MM.1S (cell line): ENCODE data around the gene TRIM71.

ENCODE experiments used
- EZH2 ChIP-seq: fragments of 300-600 bp; sonication (generic); optimal IDR thresholded peaks from 2 replicates; pipeline ENCODE3; 2017; ENCODE audit warnings: low read depth, mild to moderate bottlenecking, antibody characterized with exemption, low read length, mixed read lengths
- TF ChIP-seq, protein P1 (sequence below): fragments of 300-600 bp; sonication (generic); IDR thresholded peaks from 2 replicates; pipeline ENCODE4 v1.5.1; 2016; ENCODE audit warnings: antibody characterized with exemption, low read length, mixed read lengths

DNA sequence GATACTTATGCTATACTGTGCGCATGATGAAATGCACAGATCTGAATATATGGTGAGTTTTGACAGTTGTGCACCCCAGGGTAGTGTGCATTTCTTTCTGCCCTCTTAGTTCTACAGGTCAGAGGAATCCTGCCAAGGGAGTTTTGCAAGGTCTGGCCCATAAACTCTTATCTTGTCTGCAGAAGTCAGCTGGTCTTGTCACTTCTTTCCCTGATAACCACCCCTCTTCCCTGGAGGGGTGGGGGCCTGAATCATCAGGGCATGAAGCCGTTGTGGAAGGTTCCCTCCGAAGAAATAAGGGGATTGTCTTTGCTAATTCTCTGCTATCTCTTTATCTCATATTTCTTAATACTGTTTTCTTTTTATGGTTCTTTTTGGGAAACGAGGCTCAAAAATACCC, 30.4 kb downstream of the TRIM71 start:
- TF ChIP-seq, protein P1, sequence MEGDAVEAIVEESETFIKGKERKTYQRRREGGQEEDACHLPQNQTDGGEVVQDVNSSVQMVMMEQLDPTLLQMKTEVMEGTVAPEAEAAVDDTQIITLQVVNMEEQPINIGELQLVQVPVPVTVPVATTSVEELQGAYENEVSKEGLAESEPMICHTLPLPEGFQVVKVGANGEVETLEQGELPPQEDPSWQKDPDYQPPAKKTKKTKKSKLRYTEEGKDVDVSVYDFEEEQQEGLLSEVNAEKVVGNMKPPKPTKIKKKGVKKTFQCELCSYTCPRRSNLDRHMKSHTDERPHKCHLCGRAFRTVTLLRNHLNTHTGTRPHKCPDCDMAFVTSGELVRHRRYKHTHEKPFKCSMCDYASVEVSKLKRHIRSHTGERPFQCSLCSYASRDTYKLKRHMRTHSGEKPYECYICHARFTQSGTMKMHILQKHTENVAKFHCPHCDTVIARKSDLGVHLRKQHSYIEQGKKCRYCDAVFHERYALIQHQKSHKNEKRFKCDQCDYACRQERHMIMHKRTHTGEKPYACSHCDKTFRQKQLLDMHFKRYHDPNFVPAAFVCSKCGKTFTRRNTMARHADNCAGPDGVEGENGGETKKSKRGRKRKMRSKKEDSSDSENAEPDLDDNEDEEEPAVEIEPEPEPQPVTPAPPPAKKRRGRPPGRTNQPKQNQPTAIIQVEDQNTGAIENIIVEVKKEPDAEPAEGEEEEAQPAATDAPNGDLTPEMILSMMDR = no peak
- TF ChIP-seq EZH2 = no peak
